Mesodermal cell (in vitro differentiated cells): ENCODE data around the gene ARL4A.

Experiments used
- H3K27ac ChIP-seq: 2 replicates; pipeline ENCODE4 v1.7.0; 2013; ENCODE audit warnings: mild to moderate bottlenecking, low read depth, low read length, moderate library complexity; ENCODE audit not compliant: severe bottlenecking
- H3K36me3 ChIP-seq: 2 replicates; pipeline ENCODE4 v1.7.1; 2013; ENCODE audit warnings: mild to moderate bottlenecking, low read length, moderate library complexity; ENCODE audit not compliant: control insufficient read depth, insufficient read depth
- H3K4me1 ChIP-seq: one replicate; pipeline ENCODE4 v1.7.1; 2013; ENCODE audit warnings: mild to moderate bottlenecking, low read length; ENCODE audit not compliant: insufficient read depth, control insufficient read depth, poor library complexity, severe bottlenecking
- H3K4me3 ChIP-seq: 2 replicates; pipeline ENCODE4 v1.7.0; 2013; ENCODE audit warnings: low read length, control low read depth, mild to moderate bottlenecking; ENCODE audit not compliant: insufficient read depth, poor library complexity, severe bottlenecking; ENCODE audit errors: extremely low read depth
- H3K9me3 ChIP-seq: 2 replicates; pipeline ENCODE4 v1.7.1; 2013; ENCODE audit warnings: mild to moderate bottlenecking, low read length, moderate library complexity; ENCODE audit not compliant: control insufficient read depth
- WGBS, 2 experiments: methylation state at CpG; one replicate each; pipeline ENCODE4 v1.1.5; 2013; ENCODE audit warnings: missing lambda C conversion rate in 2 of 2; ENCODE audit not compliant: insufficient coverage in 2 of 2; 5-methylcytosine and 5-hydroxymethylcytosine counted together

Gene ARL4A

DNA sequence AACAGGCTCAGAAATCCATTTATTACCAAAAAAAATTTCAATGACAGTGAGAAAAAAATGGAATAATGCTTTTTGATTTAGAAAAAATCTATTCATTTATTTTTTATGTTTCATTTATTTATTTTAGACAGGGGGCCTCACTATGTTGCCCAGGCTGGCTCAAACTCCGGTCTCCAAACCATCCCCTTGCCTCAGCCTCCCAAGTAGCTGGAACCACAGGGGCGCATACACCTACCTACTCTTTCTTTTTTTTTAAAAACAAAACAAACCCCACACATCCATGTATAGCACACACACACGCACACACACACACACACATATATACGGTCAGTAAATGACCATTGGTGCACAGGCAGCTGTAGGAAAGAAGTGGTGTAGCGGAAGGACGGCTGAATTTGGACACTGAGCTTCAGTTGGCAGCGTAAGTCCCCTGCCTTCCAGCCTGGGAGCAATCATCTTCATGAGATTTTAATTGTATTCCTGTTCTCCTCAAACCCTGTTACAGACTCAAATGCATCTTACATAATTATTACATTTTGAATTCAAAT is 28.8 kb downstream of the ARL4A start:
- H3K9me3 ChIP-seq, result no peaks in the 10 kb centered on the region
- H3K36me3 ChIP-seq, result no peaks in the 10 kb centered on the region
- H3K27ac ChIP-seq, result peak overlapping the region; percentile 97
- WGBS, 2 experiments, result 77% methylated on average over 6 of the region's 7 CpGs; no CpG with 5 or more reads in 1 of the 2 experiments
- H3K4me1 ChIP-seq, result peaks cover 45% of the 10 kb centered on the region
- H3K4me3 ChIP-seq, result no peak overlapping the region

GRCh38 chr7:12716722-12717121 is 29.3 kb downstream of the ARL4A start:
- 50 to 67% methylated on average over 1 of the region's 3 CpGs for WGBS, 2 experiments
- Histone ChIP-seq H3K4me1 (peaks cover 45% of the 10 kb centered on the region), H3K27ac (peak overlapping the region; percentile 97), H3K4me3 (no peak overlapping the region), H3K36me3 (no peaks in the 10 kb centered on the region), H3K9me3 (no peaks in the 10 kb centered on the region)

GRCh38 chr7:12719141-12719919 is 31.9 kb downstream of the ARL4A start:
- Histone ChIP-seq H3K4me3 (no peak overlapping the region), H3K36me3 (no peaks in the 10 kb centered on the region), H3K27ac (no peak overlapping the region), H3K4me1 (peaks cover 38% of the 10 kb centered on the region), H3K9me3 (no peaks in the 10 kb centered on the region)
- WGBS, 2 experiments, result 80% methylated on average over 2 of the region's 5 CpGs; no CpG with 5 or more reads in 1 of the 2 experiments

- H3K27ac ChIP-seq, result no peak overlapping the region
- 89 to 100% methylated on average over 5 to 10 of the region's 17 CpGs for WGBS, 2 experiments
These were observed 32.8 kb downstream of the ARL4A start for GRCh38 chr7:12719981-12720865.

DNA sequence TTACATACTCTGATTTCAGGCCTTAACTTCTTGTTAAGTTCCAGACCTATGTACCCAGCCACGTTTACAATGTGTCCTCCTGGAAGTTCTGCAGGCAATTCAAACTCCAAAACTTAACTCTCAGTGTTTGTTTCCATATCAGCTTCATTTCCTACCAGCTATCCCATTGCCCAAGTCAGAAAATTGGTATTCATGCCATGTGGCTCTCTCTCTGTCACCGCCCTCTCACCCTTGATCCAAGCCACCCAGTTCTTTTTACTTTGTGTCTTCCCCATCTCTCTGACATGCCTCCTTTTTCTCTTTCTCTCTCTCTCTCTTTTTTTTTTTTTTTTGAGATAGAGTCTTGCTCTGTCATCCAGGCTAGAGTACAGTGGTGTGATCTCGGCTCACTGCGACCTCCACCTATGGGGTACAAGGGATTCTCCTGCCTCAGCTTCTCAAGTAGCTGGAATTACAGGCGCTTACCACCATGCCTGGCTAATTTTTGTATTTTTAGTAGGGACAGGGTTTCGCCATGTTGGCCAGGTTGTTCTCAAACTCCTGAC is 33.9 kb downstream of the ARL4A start:
- WGBS, 2 experiments, result 83 to 93% methylated on average over 2 to 5 of the region's 6 CpGs
- Histone ChIP-seq H3K9me3 (no peaks in the 10 kb centered on the region), H3K4me1 (peaks cover 22% of the 10 kb centered on the region), H3K4me3 (no peak overlapping the region), H3K36me3 (no peaks in the 10 kb centered on the region), H3K27ac (no peak overlapping the region)

More at GRCh38 chr7:12719981-12720865, 32.8 kb downstream of the ARL4A start:
- H3K36me3 ChIP-seq, result no peaks in the 10 kb centered on the region
- no peak overlapping the region for H3K4me3 ChIP-seq
- H3K4me1 ChIP-seq, result peaks cover 29% of the 10 kb centered on the region
- no peaks in the 10 kb centered on the region for H3K9me3 ChIP-seq

DNA sequence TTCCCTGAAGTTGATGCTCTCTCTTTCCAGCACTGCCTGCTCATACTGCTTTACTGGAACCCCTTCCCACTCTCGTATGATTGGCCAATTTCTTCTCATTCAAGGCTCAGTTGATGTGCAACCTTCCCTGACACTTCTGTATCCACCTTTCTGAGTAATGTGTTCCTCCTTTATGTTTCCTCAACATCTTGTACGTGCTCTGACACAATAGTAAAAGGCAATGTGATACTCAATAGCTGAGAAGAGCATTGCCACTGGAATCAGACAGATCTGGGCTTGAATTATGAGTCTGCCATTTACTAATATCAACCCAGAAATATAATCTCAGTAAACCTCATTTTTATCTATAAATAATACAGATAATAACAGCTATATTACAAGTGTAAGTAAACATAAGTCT is 34.7 kb downstream of the ARL4A start:
- 83 to 88% methylated on average over 1 to 2 of the region's 2 CpGs for WGBS, 2 experiments
- Histone ChIP-seq H3K36me3 (no peaks in the 10 kb centered on the region), H3K4me1 (peaks cover 21% of the 10 kb centered on the region), H3K27ac (no peak overlapping the region), H3K9me3 (no peaks in the 10 kb centered on the region), H3K4me3 (no peak overlapping the region)

GRCh38 chr7:12722636-12723605 is 35.5 kb downstream of the ARL4A start:
- Histone ChIP-seq H3K4me3 (no peak overlapping the region), H3K9me3 (no peaks in the 10 kb centered on the region), H3K4me1 (peaks cover 27% of the 10 kb centered on the region), H3K36me3 (no peaks in the 10 kb centered on the region), H3K27ac (no peak overlapping the region)
- 18 to 31% methylated on average over 2 of the region's 4 CpGs for WGBS, 2 experiments

DNA sequence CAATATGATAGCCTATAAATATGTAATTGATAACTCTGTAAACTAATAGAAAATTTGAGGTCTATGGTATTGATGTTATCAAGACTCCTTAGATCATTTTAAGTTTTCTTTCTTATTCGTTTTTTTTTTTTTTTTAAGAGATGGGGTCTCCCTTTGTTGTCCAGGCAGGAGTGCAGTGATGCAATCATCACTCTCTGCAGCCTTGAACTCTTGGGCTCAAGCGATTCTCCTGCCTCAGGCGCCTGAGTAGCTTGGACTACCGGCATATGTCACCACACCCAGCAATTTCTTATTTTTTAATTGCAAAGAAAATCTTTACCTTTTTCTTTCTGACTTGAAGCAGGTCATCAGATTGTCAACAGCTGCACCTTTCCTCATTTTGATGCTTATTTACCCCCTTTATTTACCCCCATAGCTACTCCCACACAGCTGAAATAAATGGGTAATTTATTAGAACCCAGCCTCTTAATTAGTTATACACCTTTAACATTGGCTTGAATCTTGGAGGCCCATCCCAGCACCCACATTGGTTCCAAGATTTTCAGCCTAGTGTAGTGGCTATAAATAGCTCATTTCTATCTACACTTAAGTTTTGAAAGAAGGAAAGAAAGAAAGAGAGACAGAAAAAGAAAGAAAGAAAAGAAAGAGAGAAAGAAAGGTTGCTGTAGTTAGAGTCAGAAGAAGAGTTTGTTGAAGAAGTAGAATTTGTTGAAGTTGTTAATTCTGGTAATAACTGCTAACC is 38.3 kb downstream of the ARL4A start:
- no peak overlapping the region for H3K4me3 ChIP-seq

DNA sequence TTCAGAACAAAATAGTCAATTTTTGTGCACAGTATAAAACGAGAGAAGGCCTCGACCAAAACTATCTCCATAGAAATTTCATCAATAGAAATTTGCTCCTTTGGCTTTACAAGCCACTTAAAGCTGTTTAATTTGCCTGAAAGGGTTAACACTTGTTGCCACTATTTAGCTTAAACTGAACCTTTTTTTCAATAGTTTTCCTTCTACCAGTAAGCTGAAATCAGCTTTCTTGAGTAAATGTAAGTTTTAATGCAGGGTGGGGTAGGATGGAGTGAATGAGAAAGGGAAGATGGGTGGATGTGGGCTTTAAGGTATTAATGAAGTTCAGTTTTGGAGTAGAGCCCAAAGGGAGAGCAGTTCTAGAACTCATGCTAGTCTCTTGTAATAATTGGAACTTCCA is 39.5 kb downstream of the ARL4A start:
- H3K4me1 ChIP-seq, result peaks cover 34% of the 10 kb centered on the region
- peak overlapping the region; percentile 51 for H3K27ac ChIP-seq
- 93 to 94% methylated on average over 2 of the region's 2 CpGs for WGBS, 2 experiments
- no peaks in the 10 kb centered on the region for H3K9me3 ChIP-seq
- no peak overlapping the region for H3K4me3 ChIP-seq
- H3K36me3 ChIP-seq, result no peaks in the 10 kb centered on the region

More for the DNA sequence above, 38.3 kb downstream of the ARL4A start:
- Histone ChIP-seq H3K36me3 (no peaks in the 10 kb centered on the region), H3K9me3 (no peaks in the 10 kb centered on the region), H3K27ac (no peak overlapping the region), H3K4me1 (peaks cover 31% of the 10 kb centered on the region)
- WGBS, 2 experiments, result 83 to 89% methylated on average over 3 of the region's 4 CpGs
